GM15510 (cell line): ENCODE results near the gene SLC22A23.

Experiments
- POLR2A ChIP-seq: IDR thresholded peaks from 3 replicates; pipeline ENCODE4 v1.6.1; 2011; ENCODE audit warnings: borderline replicate concordance; ENCODE audit not compliant: insufficient read length; ENCODE audit errors: extremely low read depth

Gene SLC22A23

DNA sequence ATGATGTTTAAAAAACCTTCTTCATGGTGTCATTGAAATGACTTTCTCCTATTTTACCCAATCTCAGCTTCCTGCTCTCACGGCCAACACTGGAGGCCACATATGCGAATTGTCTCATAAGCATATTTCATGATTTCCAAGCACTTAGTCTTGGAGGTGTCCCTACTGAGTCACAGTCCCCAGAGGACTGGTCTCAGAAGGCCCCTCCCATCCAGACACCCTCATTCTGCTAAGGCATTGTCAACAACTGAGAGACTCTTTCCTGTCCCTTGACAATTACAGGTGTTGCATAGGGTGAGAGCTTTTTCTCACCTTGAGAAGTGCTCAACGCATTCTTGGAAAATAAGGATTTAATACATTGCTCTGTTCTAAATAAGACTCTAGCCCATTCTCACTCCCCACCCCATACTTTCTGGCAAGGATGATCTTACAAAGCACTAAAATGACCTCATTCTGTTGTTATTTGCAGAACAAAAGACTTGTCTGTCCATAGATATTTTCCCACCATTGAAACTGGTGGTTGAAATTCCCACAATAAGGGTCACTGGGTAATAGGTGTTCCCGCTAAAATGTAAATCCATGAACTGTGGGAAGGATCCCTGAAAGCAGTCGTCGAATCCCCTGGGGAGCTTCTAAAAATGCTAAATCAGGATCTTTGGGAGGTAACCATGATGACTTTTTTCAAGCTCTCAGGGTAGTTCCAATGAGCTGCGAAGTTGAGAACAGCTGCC is 32.3 kb upstream of the SLC22A23 start:
- TF ChIP-seq POLR2A = no peak

DNA sequence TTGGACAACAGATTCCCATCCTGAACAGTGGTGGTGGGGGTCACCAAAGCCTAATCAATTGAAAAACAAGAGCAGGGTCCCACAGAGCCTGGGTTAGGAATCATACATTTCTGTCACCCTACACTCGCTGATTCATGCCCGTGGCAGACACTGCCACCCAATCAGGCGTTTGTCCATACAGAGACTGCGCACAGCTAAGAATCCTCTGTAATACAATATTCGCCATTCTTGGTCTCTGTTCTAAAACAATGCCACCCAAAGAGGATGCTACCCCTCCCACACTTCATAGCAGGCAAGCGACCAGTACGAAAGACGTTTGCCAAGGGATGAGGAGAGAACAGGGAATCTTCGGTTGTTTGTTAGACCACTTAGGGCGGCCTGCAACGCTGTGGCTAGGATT is 28.1 kb upstream of the SLC22A23 start:
- TF ChIP-seq POLR2A = no peak

DNA sequence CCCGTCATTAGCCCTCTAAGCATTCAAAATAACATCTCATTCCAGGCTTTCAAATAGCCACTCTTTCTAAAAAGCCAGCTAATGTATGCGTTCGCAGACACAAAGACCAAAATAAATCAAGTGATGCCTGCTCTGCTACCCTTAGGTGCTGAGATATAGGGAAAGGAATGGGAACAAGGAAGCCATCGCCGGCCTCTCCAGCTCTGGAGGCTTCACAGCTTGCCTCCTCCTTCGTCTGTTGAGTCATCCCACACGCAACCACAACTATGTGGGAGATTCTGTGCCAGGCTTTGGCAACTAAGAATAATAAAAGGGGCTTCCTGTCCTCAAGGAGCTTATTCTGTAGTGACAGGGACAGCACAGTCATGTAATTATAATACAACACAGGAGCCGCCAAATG is 27.3 kb upstream of the SLC22A23 start:
- TF ChIP-seq POLR2A = no peak

DNA sequence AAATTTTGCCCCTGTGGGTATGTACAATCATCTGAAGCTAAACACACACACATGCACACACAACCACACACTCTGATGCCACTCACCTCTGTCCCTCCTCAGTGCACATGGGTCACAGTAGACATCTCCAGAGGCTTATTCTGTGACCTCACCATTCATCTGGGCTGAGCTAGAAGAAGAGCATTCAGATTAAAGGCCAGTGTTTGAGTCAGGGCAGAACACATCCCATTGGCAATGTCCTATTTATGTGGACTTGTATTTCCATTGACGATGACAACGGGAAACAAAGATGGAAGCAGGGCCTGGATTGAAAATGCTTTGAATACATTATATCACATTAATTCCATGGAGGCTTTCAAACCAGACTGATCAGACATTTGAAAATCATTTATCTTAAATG is 26.8 kb upstream of the SLC22A23 start:
- no peak for TF ChIP-seq POLR2A

DNA sequence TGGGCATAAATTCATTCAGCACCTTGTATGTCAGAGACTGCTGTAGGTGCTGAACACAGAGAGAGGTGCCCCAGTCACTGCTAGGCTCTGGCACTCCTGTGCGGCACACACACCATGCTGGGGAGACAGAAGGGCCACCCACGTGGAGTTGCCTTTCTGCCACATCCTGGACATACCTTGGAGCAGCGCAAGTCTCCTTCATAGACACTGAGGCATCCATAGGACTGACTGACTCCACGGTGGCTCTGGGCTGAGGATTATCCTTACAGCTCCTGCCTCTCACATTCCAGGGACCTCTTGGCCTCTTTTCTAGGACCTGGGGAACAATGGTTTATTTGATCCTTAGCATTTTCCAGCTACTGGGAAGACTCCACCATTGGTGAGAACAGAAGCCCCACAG is 26.0 kb upstream of the SLC22A23 start:
- no peak for TF ChIP-seq POLR2A

DNA sequence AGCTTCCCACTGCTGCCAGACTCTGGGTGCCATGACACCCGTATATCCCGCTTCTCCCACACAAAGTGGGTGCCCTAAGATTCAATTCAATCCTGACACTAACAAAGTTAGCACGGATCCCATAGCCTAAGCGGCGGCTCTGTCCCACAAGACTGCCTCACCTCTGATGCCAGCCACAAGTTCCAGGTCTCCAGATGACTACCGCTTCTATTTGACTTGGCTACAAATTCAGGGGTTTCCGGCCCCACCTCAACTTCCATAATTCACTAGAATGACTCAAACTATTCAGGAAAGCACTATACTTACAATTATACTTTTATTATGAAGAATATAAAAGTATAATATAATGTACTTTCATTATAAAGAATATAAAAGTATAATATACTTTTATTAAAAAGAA is 24.8 kb upstream of the SLC22A23 start:
- no peak for TF ChIP-seq POLR2A

DNA sequence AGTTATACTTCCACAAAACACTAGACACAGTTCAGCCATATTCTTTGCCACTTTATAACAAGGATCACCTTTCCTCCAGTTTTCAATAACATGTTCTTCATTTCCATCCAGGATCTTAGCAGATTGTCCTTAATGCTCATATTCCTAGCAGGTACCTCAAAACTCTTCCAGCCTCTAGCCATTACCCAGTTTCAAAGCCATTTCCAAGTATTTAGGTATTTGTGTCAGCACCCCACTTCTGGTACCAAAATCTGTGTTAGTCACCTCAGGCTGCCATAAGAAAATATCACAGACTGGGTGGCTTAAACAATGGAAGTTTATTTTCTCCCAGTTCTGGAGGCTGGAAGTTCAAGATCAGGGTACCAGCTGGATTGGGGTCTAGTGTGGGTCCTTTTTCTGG is 23.2 kb upstream of the SLC22A23 start:
- no peak for TF ChIP-seq POLR2A

DNA sequence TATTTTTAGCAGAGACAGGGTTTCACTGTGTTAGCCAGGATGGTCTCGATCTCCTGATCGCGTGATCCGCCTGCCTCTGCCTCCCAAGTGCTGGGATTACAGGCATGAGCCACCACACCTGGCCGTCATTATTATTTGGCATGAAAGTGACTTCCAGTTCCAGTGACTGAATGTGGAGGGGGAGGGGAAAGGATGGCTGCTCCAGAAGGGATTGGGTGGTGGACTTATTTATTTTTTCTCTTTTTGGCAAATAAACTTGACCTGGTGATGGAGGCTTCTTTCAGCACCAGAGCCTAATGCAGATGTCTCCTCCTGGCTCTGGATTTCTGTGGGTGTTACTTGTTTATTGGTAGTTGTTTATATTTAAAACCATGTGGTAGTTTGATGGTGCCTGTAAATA is 16.9 kb upstream of the SLC22A23 start:
- no peak for TF ChIP-seq POLR2A

DNA sequence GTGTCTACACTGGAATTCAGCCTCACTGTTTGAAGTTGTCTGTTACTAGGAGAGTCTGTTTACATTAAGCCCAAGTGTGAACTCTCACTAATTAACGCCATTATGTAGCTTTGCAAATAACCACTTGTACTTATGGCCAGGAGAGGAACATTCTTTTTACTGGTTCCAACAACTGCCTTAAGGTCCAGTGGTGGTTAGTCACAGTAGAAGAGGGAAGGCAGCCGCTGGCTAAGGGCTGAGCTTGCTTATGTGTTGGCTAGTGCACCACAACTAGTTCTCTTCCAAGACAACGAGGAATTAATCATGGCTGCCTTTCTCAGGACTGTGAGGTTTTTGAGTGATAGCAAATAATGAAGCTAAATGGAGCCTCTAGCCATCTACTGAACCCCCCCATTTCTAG is 14.9 kb upstream of the SLC22A23 start:
- TF ChIP-seq POLR2A = no peak

DNA sequence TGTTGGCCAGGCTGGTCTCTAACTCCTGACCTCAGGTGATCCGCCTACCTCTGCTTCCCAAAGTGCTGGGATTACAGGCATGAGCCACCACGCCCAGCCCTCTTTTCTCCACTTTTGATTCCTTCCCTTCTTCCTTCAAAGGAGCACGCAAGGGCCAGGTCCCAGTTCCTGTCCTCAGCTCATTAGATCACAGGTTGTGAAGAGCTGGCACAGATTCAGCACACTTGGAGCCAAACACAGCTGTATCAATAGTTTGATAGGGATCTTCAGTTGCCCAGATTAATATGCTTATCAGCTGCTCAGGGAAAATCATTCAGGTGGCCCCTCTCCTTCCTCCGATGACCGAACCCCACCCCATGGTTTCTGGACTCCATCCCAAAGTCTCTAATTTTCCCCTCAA is 14.4 kb upstream of the SLC22A23 start:
- TF ChIP-seq POLR2A = no peak

DNA sequence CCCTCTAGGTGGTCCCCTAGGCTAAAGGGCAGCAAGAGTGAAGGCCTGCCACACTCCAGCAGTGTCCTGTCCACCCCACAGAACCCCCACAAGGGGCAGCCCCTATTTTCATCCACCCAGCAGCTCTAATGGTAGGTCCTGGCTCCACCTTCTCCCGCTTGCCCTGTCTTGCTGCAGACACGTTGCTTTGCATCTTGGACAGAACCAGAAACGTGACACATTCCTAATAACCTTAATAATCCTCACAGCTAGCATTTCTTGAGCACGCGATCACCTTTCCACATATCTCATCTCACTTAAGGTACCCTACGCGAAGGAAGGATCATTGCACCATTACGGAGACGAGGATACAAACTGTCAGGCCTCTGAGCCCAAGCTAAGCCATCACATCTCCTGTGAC is 11.7 kb upstream of the SLC22A23 start:
- TF ChIP-seq POLR2A = no peak

DNA sequence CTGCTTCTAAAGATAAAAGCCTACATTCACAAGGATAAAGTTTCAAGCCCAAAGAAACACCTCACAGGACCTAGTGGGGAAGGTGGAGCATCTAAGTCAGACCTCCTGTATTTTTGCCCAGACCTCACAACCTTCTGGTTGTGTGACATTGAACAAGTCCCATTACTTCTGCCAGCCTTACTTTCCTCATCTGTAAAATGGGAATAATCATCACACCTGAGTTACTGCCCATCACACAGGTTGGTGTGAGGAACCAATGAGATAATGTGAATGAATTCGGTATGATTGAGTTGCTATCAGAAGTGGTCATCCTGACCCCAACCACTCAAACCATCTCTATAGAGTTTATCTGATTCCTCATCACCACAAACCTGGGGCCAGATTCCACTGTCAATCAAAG is 11.1 kb upstream of the SLC22A23 start:
- no peak for TF ChIP-seq POLR2A

DNA sequence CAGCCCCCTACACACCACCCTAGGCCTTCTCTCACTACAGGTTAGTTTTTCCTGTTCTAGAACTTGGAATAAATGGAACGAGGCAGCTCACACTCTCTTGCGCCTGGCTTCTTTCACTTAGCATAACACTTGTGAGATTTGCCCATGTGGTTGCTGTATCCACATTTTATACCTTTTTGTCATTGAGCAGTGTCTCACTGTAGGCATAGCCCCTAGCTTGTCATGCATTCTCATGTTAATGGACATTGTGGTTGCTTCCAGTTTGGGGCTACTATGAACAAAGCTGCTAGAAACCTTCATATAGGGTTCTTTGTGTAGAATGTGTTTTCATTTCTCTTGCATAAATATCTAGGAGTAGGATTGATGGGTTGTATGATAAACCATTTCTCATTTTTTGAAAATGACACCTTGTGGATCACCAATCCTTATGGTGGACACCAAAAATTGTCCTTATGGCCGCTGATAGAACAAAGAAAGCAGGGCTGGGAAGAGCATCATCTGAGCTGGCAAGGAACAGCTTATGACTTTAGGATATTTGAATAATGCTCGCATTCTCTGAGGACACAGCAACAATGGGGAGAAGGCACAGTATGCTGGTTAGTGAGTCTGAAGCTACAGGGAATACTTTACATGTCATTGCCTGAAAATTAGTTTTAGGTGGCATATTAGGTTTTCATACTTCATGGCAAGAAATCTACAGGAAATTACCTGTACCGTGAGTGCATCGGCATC is 9.8 kb upstream of the SLC22A23 start:
- no peak for TF ChIP-seq POLR2A

DNA sequence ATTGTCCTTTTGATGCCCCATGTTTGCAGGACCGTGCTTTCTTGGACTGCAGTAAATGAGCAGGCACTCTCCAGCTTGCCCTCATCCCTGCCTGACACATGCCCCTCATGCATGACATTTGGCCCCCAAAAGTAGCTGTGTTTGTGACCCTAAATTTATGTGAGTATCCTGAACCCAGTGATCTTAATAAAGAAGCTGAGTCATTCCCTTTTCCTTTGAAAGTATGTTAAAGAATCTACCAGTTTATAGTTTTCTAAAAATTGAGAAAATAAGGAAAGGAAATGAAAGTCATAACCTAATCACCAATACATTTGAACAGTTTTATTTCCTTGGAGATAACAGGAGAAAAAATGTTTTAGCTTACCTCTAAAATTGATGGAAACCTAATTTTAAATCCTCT is 3.4 kb upstream of the SLC22A23 start:
- TF ChIP-seq POLR2A = no peak

DNA sequence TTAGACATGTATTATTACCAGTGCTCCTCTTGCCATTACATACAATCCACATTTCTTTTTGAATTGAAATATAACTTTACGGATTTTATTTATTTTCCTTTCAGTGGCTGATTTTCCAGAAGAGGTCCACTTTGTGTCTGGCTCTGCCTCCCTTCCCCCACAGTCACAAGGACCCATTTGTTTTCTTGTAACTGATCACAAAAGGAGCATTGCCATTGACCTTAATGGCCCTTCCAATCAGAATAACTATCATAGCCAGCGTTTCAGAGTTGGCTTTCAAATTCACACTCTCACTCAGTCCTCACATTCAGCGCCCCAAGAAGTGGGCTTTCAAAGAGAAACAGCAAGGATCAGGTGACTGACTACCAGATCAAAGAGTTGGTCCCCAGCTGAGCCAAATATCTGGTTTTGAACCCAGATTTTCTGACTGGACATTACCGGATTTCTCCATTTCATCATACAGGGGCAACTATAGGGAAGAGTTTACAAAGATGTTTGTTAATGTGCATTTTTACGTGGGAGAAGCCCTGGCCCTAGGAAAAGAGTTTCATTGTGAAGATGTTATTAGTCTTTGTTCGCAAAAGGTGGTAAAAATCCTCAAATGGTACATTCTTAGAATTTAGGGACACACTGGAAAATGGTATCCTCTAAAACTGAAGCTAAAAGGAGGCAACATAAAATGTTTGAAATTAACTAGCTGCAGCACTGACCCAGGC is 2.0 kb upstream of the SLC22A23 start:
- TF ChIP-seq POLR2A = no peak
